Brain pericyte (primary cell): ENCODE measurements around the gene STAP1.
"Not testable (repeated sequence)": the region's sequence is repeated elsewhere in the genome, so short reads cannot be mapped to it uniquely, and the experiment has no call there.

ENCODE experiments used
- DNase-seq: peaks from one replicate; pipeline ENCODE4 v3.0.0-alpha.2; 2012; ENCODE audit warnings: low read depth, low spot score

Gene STAP1

DNA sequence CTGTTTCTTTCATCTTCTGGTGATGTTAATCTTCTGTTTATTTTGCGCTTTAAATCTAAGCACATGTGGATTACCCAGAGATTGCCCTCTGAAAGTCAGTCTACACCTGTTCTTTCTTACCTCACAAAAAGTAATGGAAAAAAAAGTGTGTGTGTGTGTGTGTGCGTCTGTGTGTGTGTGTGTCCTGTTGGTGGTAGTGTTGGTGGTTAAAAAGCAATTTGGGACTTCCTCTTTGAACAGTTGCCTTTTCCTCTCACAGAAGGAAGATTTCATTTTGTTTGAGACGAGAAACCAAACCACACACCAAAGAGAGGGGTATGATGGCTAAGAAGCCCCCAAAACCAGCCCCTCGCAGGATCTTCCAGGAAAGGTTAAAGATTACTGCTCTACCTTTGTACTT lies at the start of gene STAP1:
STAP1 (plus strand) TSS at position 235 of the 400 bp plus-strand sequence; CDS start at position 318, 83 bp downstream.
- no peak for DNase-seq

DNA sequence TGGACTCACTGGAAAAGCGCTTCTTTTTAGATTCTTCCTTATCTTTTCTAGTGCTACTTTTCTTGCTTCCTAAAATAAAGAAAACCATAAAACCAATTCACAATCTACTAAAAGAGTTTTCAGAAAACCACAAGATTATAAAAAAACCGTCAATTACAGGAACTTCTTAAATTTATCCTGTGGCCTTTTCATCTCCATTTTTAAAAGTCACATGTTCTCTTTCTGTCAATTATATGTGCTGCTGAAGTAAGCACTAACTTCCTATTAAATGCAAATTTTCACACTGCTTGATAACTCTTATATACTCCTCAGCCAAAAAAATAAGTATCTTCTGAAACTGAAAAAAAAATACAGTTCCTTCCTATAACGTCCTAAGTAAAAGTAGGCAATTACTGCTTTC lies 46.0 kb upstream of the STAP1 start:
- no peak for DNase-seq

GRCh38 chr4:67520141-67520540 lies 38.4 kb upstream of the STAP1 start:
- no peak for DNase-seq

DNA sequence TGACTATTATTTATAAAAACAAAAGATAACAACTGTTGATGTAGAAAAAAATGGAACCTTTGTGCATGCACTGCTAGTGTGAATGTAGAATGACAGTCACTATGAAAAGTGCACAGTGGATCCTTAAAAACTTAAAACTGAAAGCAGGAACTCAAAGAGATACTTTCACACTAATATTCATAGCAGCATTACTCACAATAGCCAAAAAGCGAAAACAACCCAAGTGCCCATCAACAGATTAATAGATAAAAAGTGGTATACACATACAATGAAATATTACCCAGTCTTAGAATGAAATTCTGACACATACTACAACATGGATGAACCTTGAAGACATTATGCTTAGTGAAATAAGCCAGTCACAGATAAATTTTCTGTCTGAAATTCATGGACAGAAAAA lies 37.0 kb upstream of the STAP1 start:
- DNase-seq = no peak

- DNase-seq = no peak
Measured at GRCh38 chr4:67522230-67522629, 36.3 kb upstream of the STAP1 start.

DNA sequence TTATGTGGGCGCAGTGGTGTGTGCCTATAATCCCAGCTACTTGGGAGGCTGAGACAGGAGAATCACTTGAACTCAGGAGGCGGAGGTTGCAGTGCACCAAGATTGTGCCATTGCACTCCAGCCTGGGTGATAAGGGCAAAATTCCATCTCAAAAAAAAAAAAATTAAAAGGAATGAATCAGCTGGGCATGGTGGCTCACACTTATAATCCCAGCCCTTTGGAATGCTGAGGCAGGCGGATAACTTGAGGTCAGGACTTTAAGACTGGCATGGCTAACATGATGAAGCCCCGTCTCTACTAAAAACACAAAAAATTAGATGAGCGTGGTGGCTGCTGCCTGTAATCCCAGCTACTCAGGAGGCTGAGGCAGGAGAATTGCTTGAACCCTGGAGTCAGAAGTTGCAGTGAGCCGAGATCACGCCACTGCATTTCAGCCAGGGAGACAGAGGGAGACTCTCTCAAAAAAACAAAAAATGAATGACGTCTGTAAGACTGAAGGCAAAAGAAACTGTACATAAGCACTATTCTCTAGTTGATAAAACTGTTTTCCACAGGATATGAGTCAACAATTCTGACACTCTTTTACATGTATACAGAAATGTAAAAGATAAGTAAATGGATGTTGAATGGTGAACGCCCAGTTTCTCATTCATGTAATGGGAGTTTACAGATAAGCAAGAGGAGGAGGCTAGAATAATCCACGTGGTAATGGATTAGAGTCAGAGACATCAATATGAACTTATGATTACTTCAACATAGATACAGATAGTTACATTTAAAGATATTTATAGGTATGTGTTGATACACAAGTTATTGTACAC lies 35.5 kb upstream of the STAP1 start:
- DNase-seq = no peak

DNA sequence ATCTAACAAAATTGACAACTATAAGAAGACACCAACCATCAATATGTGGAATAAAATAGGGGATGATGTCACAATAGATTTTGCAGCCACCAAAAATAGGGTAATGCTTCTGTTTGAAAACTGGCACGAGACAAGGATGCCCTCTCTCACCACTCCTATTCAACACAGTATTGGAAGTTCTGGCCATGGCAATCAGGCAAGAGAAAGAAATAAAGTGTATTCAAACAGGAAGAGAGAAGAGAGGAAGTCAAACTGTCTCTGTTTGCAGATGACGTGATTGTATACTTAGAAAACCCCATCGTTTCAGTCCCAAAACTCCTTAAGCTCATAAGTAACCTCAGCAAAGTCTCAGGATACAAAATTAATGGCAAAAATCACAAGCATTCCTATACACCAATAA lies 34.4 kb upstream of the STAP1 start:
- DNase-seq = not testable (repeated sequence)

DNA sequence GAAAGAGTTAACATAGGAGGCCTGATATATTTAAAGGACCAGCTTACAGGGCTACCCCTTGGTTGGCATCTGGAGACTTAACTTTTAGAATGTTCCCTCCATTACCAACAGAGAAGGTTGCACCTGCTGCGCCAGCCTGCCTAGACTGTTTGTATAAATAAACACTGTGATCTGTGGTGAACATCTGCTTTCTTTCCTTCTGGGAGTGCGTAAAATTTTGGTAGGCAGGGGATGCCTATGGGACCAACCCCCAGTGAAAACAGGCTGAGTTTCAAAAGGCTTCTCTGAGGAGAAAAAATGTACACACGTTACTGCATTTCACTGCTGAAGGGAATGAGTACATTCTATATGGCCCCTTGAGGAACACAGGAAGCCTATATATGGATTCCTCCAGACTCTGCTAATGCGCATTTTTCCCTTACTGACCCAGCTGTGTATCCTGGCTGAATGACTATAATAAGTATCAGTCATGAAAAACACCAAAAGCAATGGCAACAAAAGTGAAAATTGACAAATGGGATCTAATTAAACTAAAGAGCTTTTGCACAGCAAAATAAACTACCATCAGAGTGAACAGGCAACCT lies 27.1 kb upstream of the STAP1 start:
- DNase-seq = no peak

DNA sequence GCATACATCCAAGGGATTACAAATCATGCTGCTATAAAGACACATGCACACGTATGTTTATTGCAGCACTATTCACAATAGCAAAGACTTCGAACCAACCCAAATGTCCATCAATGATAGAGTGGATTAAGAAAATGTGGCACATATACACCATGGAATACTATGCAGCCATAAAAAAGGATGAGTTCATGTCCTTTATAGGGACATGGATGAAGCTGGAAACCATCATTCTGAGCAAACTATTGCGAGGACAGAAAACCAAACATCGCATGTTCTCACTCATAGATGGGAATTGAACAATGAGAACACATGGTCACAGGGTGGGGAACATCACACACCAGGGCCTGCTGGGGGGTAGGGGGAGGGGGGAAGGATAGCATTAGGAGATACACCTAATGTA lies 26.1 kb upstream of the STAP1 start:
- DNase-seq = not testable (repeated sequence)

GRCh38 chr4:67533112-67533511 lies 25.4 kb upstream of the STAP1 start:
- DNase-seq = no peak

- no peak for DNase-seq
Measured at GRCh38 chr4:67535280-67535840, 23.2 kb upstream of the STAP1 start.

DNA sequence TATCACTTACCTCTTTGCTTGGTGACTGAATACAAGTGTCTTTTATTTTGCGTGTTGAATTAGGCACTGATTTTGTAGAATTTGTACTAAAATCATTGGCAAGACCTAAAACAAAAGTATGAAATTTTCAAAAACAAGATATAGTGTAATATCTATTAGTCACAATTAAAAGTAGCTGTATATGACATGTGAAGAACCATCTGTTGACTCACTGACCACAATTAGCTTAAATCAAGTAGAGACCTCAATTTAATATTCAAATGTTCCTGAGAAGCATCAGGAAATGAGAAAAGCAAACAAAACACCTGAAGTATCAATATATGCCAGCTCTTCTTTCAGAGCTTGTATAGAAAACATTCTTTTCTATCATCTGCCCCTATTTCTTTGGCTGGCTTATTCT lies 18.7 kb upstream of the STAP1 start:
- DNase-seq = no peak

DNA sequence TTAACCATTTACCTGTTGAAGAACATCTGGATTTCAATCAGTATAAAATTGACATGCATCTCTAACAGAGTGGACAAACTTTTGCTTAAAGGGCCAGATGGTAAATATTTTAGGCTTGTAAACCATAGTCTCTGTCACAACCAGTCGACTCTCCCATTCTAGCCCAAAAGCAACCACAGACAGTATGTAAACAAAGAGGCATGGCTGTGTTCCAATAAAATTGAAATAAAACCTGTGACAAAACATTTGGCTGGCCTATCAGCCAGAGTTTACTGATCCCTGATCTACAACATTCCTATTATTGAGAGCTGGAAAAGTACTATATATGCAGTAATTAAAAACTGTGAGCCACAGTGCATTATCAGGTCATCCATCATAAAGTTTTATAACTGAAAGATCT lies 16.5 kb upstream of the STAP1 start:
- no peak for DNase-seq

DNA sequence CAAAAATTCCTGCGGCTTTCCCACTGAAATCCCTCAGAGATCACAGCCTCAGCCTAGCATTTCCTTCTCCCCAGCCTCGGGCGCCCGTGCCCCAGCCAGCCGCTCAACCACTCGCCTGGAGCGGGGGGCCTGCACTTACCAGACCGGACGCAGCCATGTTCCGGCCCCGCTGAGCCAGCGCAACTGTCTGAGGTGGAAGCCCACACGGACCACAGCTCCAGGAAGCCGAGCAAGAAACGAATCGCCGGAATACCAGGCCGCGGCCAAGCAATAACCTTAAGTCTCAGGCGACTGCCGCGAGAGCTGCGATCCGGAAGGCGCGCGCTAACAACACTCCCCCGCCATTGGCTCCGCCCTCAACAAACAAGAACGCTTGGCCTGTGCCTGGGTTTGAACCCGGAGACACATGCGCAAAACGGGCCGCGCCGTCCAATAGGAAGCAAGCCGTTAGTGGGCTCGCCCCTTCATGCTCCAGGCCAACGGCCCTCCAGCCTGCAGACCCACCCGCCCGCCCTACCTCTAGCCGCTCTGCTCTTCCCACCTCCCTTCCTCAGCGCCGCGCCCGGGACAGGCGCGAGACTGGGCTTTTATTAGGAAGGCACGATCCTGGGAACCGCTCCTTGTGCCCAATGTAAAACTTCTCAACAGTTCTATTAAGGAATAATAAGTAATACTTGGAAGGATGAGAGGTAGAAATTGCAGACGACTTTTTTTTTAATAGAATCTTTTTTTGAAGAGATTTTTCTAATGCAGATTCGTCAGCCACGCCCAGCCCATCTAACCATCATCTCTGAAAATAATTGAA lies 13.1 kb upstream of the STAP1 start, which contains the start of gene CENPC:
CENPC (minus strand) TSS at position 305 of the 805 bp plus-strand sequence; CDS start at position 157, 148 bp downstream.
- DNase-seq = peak; percentile 90

DNA sequence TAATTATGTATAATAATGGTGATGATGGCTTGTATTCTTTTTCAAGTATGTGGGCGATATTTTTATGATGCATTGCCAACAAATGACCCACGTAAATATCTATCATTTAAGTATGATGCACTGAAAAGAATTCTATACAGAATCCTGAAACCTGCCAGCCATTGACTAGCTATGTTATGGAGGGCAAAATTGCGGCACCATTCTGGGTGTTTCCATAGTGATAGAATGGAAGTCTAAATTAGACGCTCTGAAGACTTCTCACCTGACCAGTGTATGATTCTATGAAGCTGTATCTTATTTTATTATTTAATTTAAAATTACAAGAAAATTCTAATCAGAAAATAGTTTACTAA lies 12.5 kb upstream of the STAP1 start:
- no peak for DNase-seq

GRCh38 chr4:67546971-67547370 lies 11.6 kb upstream of the STAP1 start:
- no peak for DNase-seq

GRCh38 chr4:67549123-67549522 lies 9.4 kb upstream of the STAP1 start:
- no peak for DNase-seq

DNA sequence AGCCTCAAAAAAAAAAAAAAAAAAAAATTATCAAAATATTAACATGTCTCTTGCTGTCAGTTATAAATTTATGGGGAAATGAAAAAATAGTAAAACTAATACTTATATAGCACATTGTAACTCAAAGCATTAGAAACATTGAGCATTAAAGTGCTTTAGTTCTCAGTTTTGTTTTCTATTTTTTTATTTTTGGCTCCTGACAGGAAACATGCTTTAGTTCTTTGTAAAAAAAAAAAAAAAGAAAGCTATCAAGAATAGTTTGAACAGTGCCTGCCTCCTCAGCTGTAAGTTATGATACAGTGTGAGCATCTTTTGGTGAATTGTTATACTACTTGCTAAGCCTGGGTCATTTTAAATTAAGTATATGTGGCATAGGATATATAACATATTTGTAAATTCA lies 8.1 kb upstream of the STAP1 start:
- no peak for DNase-seq

DNA sequence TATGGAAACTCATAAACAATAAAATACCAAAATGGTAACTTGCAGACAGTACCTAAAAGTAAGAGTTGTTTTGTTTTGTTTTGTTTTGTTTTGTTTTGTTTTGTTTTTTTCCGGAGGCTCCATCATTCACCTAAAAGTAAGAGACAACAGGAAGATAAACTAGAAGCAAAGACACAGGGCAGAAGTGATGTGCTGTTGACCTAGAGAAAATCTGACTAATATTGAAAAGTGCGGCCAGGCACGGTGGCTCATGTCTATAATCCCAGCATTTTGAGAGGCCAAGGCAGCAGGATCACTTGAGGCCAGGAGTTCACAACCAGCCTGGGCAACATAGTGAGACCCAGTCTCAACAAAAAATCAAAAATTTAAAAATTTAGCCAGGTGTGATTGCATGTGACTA lies 7.7 kb upstream of the STAP1 start:
- no peak for DNase-seq

- not testable (repeated sequence) for DNase-seq
Measured at GRCh38 chr4:67552146-67552792, 6.3 kb upstream of the STAP1 start.

GRCh38 chr4:67554096-67554495 lies 4.4 kb upstream of the STAP1 start:
- no peak for DNase-seq

DNA sequence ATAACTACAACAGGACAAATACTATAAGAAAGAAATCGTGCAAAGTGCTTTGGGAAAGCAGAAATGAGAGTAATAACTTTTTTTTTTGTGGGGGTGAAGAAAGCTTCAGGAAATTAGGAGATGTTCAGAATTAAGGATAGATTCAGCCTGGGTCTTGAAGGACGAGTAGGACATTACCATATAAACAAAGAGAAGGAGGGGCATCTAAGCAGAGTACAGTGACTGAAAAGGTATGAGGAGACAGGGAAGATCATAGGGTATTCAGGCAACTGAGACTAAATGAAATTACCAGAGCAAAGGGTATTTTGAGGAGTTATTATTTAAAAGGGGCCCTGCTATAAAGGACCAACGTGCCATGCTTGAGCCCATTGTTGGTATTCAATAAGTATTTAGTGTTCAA lies 3.1 kb upstream of the STAP1 start:
- no peak for DNase-seq
